GM21717 (cell line): ENCODE results near the gene MAF.

Source experiments
- ATAC-seq: cut with Tn5 transposase; IDR thresholded peaks from one replicate; pipeline ENCODE4 v1.9.1; 2021; ENCODE audit warnings: mild to moderate bottlenecking, moderate library complexity; ENCODE audit not compliant: unreplicated experiment

The MAF gene

DNA sequence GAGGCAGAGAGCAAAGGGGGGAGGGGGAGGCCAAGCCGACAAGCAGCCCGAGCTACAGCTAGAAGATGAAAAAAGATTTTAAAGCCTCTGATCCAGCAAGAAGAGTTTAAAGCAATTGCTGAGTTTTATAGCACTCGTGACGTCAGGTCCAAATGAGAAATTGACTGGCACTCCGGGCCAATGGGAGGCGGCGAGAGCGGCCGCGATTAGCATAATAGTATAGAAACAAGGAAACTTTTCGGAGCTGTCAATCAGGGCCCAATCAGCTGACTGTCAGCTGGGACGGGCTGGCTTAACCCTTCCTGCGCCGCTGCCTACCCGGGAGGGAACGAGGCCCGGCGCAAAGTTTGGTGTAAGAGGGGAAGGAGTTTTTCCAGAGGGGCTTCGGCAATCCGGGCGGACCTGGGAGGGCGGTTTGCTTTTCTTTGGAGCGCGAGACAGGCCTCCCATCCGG lies at the start of gene MAF:
Gene MAF, minus strand, starts transcription at position 100 of the 454 bp plus-strand sequence. CDS start 835 bp downstream, outside the sequence.
- no peak for ATAC-seq

DNA sequence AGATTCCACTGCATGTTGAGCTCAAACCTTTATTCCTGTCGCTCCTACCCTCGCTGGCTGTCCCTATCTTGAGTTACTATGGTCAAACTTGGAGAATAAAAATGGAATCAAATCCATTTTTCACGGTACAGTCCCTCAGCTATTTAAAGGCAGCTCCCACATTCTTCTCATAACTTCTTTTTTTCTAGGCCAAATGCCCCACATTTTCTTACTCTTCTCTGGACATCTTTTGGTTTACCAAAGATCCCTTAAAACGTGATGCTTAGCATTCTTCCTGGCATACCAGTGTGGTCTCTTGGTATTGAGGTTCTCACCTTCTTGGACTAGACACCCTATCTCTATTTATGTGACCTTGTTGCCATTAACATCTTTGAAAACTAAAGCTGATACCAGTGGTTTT lies 48.3 kb upstream of the MAF start:
- ATAC-seq, result no peak

DNA sequence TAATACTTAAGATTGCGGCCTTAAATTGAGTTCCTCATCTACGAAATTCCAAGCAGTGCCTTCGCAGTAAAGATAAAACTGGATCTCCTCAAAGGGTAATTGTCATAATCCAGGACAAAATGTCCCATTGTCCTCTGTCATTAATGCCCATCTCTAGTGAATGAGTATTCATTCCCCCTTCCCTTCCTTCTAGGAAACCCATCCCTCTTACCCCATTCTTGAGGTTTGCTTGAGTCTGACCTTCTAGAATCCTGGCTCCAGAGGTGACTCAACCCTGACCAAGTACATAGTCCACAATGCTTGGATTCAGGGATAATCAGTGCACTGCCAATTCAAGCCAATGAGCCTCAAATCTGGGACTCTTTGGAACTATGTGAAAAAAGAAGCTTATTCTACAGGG lies 47.0 kb upstream of the MAF start:
- no peak for ATAC-seq

DNA sequence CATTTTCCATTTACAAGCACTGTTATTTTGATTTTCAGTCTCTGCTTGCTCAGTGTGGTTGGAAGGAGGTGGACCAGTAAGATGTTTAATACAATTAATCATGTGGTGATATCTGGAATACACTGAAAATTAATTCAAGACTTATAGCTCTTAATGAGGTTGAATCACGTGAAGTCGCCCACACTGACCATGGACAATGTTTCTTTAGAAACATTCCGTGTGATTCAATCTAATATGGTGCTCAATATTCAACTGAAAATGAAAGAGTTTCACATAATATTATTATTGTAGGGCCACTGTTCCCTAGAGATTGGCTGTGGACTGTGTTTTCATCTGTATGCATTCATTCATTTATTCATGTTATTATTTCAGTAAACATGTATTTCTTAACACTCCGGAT lies 45.2 kb upstream of the MAF start:
- no peak for ATAC-seq

DNA sequence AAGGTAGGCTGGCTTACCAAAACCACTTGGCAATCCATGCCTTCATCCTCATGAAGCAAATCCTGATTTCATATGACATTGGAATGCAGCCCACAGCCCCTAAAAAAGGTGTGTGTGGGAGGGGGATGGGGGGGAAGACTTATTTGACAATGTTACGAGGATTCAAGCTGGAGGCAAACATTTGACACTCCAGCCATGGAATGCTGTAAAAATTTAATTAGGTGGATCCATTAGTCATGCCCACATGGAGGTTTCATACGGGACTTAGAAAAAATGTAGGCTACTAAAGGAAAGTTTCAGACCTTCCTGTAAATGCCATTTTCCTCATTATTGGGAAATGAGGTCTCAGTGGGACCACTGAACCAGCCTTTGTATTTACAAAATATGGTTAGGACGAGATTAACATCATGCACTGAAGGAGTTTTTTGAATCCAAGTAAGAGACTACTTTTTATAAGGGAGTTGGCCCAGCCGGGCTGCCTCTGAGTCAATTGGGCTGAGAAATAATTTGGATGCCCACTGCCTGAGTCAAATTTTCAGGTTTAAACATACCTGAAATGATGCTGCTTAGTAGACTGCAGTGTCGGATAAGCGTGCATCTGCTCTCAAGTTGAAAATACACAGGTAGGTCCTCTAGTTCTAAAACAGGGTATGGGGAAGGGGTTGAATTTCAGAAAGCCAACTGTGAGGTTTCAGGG lies 44.6 kb upstream of the MAF start:
- no peak for ATAC-seq

DNA sequence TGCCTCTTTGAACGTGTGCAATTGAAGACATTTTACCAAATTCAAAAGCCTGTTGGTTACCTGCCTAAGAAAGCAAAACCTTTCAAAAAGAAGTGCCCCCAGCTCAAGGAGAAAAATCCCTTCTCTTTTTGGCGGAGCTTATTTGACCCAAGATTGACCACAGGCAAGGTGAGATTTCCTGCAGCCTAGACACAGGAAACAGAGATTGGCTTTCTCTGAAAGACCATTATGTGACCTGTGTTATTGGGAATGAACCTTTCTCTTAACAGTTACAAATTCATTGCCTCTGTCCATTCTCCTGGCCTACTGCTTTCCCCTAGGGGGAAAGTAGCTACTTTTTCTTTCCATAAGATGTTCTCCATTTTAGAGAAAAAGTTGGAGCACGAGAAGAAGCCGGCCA lies 42.1 kb upstream of the MAF start:
- ATAC-seq, result no peak

DNA sequence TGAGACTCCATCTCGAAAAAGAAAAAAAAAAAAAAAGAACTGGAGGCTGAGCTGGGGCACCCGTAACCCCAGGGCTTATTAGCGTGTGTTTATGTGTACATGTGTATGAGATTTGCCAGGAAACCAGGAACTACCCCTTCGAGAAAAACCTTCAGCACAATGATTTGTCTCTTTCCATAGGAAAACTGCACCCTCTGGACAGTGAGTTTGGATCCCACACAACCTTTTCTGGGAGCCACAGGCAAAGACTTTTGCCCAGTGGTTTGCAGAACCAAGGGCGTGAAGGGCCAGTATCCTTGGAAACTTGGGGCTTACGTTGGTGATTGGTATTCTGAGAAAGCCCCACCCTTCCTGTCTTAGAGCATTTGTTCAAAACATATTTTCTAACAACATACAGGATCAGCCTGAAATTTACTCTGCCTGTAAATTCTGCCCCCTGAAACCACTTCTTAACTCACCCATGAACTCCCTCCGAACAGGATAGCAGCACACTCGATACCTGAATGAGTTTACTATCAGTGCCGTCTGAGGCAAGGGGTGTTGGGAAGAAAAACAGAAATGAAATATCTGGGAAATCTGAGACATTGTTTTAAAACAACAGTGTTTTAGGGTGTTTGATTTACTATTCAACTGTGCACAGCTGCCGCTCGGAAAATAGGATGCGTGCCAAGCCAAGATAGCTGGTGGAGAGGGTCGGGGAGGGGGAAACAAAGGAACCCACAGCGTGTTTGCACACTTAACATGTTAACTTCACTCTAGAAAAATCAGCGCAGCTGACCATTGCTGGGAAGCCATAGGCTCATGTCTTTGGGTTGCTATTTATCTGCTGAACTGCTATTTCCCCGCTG lies 40.2 kb upstream of the MAF start:
- no peak for ATAC-seq

DNA sequence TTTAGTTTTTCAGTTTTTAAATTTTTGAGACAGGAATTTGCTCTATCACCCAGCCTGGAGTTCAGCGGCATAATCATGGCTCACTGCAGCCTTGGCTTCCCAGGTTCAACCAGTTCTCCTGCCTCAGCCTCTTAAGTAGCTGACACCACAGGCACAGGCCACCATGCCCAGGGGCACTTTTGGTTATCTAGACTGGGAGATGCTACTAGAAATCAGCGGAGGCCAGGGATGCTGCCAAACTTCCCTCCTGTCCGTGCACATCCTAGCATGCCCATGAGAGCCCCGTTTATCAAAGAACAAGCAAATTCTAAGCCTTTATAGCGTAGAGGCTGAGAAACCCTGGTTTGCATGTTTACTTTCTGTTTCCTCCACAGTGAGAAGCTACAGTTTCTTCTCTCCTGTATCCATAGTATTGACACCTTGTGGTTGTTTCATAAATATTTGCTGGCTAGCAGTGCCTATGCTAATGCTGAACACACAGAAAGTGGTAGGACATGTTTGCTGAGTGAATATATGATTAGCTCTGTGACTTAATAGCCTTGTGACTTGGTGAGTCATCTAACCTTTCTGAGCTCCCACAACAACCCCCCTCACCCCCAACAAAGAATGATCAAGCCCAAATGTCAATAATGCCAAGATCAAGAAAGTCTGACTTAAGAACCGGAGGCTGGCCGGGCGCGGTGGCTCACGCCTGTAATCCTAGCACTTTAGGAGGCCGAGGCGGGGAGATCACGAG lies 39.2 kb upstream of the MAF start:
- ATAC-seq, result no peak

DNA sequence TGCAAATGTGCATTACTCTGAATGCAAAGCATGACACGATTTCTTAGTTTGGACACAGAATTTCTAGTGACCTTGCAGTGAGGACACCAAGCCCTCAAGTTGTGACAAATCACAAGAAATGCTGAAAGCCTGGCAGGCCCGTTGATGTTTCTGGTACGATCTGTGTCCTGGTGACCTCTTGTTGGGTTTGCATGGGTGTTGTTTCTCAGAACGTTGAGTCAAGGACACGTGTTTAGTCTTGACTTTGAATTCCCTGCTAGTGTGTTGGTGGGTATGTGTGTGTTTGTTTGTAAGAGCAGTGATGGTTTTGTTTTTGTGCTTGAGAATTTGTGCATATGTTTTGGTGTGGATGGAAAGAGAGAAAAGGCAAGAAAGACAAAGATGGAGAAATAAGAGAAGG lies 37.8 kb upstream of the MAF start:
- ATAC-seq, result no peak

DNA sequence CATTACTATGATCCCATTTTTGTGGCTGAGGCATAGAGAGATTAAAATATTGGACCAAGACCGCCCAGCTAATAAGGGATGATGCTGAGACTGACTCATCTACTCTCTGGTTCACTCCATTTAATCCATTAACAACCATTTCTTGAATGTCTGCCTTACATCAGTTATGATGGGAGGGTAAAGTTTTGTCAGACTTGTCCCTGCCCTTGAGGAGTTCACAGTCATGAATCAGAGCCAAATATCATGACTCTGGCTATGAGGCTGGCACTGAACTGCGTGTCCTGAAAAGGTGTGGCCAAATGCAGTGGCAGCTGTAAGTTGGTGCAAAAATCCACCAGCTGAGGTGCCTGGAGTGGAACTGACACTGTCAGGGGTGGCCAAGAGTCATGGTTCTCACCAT lies 35.0 kb upstream of the MAF start:
- ATAC-seq, result no peak

DNA sequence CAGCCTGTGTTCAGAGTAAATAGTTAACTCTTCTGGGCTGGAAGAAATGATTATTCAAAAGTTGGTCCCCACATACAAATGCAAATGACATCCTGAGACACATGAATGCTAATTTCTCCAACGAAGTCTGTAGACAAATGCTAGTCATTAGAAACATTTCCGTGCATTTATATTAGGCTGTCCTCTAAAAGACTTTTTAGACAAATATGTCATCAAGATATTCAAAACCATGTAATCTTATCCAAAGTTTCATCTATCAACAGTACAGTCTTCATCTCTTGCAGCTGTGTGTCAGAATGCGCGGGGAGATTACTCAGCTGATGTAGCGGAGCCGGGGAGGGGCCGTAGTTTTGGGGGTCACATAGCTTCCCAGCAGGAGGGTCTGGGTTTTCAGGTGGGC lies 33.8 kb upstream of the MAF start:
- ATAC-seq, result no peak

DNA sequence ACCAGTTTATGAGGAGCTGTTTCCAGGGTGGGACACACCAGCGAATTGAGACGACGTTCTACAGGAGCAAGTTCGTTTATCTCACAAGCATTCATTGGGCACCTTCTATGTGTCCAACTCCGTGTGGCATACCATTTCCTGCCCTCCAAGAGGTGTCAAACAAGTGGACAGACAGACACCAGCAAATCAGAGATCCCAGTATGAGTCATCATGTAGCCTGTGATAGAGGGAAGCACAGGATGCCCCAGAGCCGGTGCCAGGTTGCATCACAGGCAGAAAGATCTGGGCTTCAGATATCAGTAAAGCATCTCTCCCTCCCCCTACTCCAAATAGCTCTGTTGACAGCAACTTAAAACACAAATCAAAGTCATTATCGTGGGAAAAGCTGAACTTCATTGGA lies 31.8 kb upstream of the MAF start:
- ATAC-seq, result no peak

DNA sequence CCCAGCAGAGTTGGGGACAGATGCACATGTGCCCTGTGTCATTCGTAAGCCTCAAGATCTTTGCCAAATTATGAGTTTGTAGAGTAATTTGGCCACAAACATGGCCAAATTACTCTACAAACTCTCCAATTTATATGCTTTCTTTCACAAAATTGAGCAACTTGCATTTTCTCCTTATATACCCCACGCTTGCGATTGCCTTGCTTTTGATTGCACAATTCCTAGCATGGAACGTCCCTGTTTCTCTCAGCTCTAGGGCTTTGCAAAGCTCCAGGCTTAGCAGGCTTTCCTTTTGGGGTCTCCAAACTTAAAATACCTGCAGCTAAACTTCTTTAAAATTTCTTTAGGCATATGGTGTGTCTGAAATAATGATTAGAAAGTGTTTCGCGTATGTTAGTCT lies 28.5 kb upstream of the MAF start:
- ATAC-seq, result no peak

DNA sequence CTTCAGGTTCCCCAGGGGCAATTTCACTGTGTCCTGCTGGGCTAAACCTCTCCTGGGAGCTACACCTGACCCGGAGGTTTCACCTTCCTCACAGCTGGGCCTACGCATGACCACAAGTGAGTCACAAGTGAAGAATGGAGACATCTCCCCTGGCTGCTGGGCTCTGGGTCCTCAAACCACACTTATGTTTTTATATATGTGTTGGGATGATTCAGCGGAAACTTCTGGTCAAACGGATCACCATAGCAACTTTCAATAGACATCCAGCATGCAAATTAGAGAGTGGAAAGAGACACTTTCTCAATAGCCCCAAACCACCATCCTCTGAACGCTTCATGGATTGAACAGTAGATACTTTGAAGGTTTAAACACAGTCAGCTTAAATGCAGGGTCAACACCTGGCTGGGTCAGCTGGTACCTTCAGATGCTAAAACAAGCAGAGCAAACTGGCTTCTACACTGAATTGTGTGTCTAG lies 28.0 kb upstream of the MAF start:
- peak; percentile 83 for ATAC-seq

DNA sequence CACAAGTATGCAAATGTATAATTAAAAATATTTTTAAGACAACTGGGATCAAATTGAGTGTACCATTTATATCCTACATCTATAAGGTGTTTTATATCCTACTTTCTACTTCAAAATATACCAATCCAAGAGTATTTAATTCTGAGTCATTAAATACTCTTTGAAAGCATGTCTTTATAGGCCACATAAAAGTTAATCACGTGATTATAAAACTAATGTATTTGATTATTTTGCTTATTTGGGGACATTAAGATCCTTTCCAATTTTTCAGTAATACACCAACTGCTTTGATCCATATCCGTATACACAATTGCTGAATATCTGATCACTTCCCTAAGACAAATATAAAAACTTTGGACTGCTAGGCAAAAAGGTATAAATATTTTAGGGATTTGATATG lies 26.6 kb upstream of the MAF start:
- no peak for ATAC-seq

DNA sequence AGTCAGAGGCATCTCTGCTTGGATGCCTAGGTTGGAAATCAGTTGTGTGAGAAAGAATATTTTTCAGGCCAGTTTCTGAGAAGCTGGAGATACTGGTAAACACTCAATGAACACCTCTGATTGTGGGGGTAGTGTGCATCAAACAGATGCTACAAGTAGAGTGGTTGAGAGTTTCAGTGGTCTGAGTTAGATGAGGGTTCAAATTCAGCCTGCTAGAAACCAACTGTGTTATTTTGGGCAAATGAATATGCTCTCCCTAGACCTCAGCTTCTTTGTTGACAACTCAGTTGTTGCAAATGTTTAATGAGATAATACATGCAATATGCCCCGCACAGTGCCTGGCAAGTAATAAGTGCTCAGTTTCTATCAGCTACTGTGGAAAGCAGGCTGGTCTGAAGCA lies 25.2 kb upstream of the MAF start:
- no peak for ATAC-seq

DNA sequence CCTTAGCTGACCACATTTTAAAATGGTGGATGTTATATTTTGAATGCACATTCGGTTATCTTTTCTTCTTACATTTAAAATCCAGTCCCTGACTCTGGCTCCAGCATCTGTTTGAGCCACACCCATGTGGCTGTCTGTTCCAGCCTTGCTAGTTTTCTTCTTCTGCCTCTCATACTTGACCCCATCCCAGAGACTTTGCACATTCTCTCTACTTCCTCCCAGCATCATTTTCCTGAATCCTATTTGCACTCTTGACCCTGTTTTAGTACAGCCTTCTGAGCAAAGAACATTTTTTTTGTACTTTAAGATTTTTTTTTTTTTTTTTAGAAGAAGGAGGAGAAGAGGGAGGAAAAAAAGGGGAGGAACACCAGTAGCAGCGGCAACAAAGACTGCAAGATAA lies 23.3 kb upstream of the MAF start:
- ATAC-seq, result no peak

DNA sequence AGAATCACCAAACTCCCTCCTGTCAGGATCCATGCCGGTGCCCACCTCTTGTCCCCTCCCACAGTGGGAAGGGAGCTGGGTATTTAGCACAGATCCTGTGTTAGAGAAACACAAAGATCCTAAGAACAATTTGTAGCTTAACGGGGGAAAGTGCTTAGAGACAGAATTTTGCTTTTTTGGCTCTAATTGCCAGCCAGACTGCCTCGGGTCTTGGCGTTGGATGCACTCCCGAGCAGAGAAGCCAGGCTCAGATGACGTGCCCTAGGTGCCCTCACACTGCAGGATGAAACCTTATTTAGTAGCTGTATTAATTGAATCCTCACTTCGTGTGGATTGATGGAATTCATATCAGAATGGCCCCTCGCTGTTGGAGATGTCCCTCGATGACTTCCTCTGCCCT lies 22.5 kb upstream of the MAF start:
- no peak for ATAC-seq

DNA sequence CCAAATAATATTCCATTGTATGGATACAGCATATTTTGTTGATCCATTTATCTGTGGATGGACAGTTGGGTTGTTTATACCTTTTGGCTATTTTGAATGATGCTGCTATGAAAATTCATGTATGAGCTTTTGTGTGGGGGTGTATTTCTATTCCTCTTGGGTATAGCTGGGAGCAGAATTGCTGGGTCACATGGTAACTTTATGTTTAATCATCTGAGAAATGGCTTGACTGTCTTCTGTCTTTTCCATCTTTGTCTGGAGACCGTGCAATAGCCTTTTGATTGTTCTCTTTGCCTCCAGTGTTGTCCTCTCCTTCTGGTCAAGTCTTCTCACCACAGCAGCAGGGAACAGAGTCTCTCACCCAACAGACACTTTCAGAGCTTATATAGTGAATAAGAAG lies 20.5 kb upstream of the MAF start:
- ATAC-seq, result no peak

DNA sequence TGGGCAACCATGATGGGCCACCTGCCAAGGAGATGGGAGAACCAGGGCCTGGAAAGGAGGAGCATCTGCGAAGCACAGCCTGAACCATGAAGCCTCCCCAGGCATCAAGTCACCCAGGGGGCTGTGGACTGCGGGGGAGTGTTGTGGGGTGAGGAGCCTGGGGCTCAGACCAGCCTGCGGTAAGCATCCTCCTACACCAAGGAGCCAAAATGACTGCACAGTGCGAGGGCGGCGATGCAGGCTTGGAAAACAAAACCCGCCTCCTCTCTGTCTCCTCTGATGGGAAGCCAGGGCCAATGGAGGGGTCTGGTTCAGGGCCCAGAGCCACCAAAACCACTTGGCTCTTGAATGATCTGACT lies 18.1 kb upstream of the MAF start:
- ATAC-seq, result no peak

DNA sequence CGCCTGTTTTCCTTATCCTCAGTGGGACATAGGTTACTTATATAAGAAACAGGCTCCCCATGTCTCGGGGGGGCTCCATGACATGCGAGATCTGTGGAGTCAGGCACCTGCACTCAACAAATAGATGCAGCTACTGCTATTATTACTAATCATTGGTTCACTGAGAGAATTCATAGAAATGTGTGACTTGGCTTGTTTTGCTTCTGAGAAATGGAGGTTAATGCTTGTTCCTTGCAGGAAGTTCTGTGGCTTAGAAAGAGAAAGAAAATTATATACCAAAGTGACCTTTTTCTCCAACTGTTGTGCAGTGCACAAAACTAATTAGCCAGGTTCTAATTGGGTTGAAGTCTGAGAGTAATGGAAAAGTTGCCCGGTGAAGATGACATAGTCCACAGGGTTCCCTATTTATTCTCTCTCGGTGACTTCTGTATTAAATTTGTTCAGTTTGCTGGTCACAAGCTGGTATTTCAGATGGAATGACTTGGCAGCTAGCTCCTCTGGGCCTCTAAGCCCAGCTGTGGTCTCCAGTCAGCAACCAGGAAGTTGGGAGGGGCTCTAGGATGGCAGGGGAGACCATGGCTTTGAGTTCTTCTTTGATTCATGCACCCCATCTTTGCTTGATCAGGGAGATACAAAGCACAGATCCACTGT lies 17.6 kb upstream of the MAF start:
- ATAC-seq, result no peak
